ENCODE results near the gene PORCN.
A peak's percentile ranks its signal among the peaks of the same experiment; 100 is the strongest.

Gene PORCN

GRCh38 chrX:48508400-48509244 is at the start of gene PORCN:
TSS of gene PORCN (plus strand) at chrX:48508992. CDS start at chrX:48509821, 829 bp downstream.
- DNase-seq = peak; percentile 7

GRCh38 chrX:48459483-48459882 is 49.3 kb upstream of the PORCN start:
- DNase-seq = no peak

GRCh38 chrX:48460031-48460430 is 48.8 kb upstream of the PORCN start:
- DNase-seq = no peak

- no peak for DNase-seq
Observed at GRCh38 chrX:48460606-48461005, 48.2 kb upstream of the PORCN start.

GRCh38 chrX:48461830-48462229 is 47.0 kb upstream of the PORCN start:
- DNase-seq = no peak

GRCh38 chrX:48465336-48465933 is 43.4 kb upstream of the PORCN start:
- DNase-seq = no peak

- DNase-seq = no peak
Observed at GRCh38 chrX:48466696-48467095, 42.1 kb upstream of the PORCN start.

- DNase-seq = no peak
Observed at GRCh38 chrX:48467281-48467761, 41.5 kb upstream of the PORCN start.

GRCh38 chrX:48468247-48468671 is 40.5 kb upstream of the PORCN start:
- no peak for DNase-seq

- DNase-seq = no peak
Observed at GRCh38 chrX:48468693-48469691, 39.8 kb upstream of the PORCN start.

- no peak for DNase-seq
Observed at GRCh38 chrX:48470110-48470832, 38.5 kb upstream of the PORCN start, which contains the start of gene SLC38A5. TSS of gene SLC38A5 (minus strand) at chrX:48470260. CDS start at chrX:48467924, 2,336 bp downstream.

GRCh38 chrX:48470833-48471118 is 38.0 kb upstream of the PORCN start:
- no peak for DNase-seq

GRCh38 chrX:48471504-48471903 is 37.3 kb upstream of the PORCN start:
- no peak for DNase-seq

- DNase-seq = no peak
Observed at GRCh38 chrX:48472225-48472624, 36.6 kb upstream of the PORCN start.

- DNase-seq = no peak
Observed at GRCh38 chrX:48472851-48473703, 35.7 kb upstream of the PORCN start.

- no peak for DNase-seq
Observed at GRCh38 chrX:48473704-48473990, 35.1 kb upstream of the PORCN start.

GRCh38 chrX:48474127-48474526 is 34.7 kb upstream of the PORCN start:
- no peak for DNase-seq

GRCh38 chrX:48474581-48474980 is 34.2 kb upstream of the PORCN start:
- DNase-seq = no peak

GRCh38 chrX:48475296-48475695 is 33.5 kb upstream of the PORCN start:
- no peak for DNase-seq

- DNase-seq = peak; percentile 70
Observed at GRCh38 chrX:48475774-48476577, 32.8 kb upstream of the PORCN start, which contains the start of gene FTSJ1. TSS of gene FTSJ1 (plus strand) at chrX:48476199. CDS start at chrX:48478048, 1,849 bp downstream.

GRCh38 chrX:48476919-48477318 is 31.9 kb upstream of the PORCN start:
- DNase-seq = no peak

Measured in DMS79 (cell line).